K562 (cell line): Measurements from ENCODE around the gene SERTAD1. TPM values are rescaled to one million over a fixed set of nuclear protein-coding genes. Genes with fewer than 3 reads are reported as not detected.

Experiments used
- ATAC-seq: fragments of 200-7000 bp; cut with Tn5 transposase; 3 replicates; pipeline ENCODE4 v1.9.1; 2020; ENCODE audit warnings: moderate library complexity
- BruUV-seq: library from RNA; stranded (reverse); fragments of 400-500 nt; replicated peaks from 2 replicates; lab custom pipeline; 2021; lab: Mats Ljungman, UMichigan
- CTCF ChIA-PET: fragments of 300-600 bp; formaldehyde crosslinking; extraction: SDS; loops from one replicate; lab custom pipeline; 2021; ENCODE audit warnings: low intra/inter-chr PET ratio; lab: Yijun Ruan, JAX
- POLR2A ChIA-PET: fragments of 300-600, 350-650 bp; sonication (Branson Sonifier 250); formaldehyde crosslinking; extraction: SDS; loops from one replicate; lab custom pipeline; 2021; ENCODE audit warnings: antibody characterized with exemption, inconsistent platforms; lab: Yijun Ruan, JAX
- DNase-seq, 4 experiments: peaks; one replicate each; pipeline versions ENCODE4 v3.0.0 to v3.0.0-alpha.2; 2011 to 2018; ENCODE audit warnings: low spot score in 3 of 4, mixed read lengths in 3 of 4; ENCODE audit errors: extremely low read depth in 1 of 4
- FAIRE-seq: peaks from 2 replicates; lab custom pipeline; 2011; peaks lifted over from hg19 to GRCh38; lab: Jason Lieb, UNC
- H2AFZ ChIP-seq: 2 replicates; pipeline ENCODE4 v1.6.0; 2011; ENCODE audit warnings: low read depth, low read length, control low read depth, inconsistent platforms
- H3K27ac ChIP-seq: fragments of 200-600 bp; 3 replicates; pipeline ENCODE4 v1.8.0; 2011; ENCODE audit warnings: low read depth, mild to moderate bottlenecking, control low read depth, inconsistent platforms, low read length, moderate library complexity, mixed read lengths; ENCODE audit errors: extremely low read depth
- H3K27me3 ChIP-seq, 2 experiments: fragments of 300-600 bp in 1 of 2; 2 replicates in 1 of 2; 3 replicates in 1 of 2; pipeline versions ENCODE4 v1.6.0 to v1.8.0; 2011; ENCODE audit warnings: inconsistent platforms in 2 of 2, low read length in 2 of 2, mild to moderate bottlenecking in 1 of 2, mixed read lengths in 1 of 2, moderate library complexity in 1 of 2; ENCODE audit not compliant: control insufficient read depth in 2 of 2, insufficient read depth in 2 of 2
- H3K36me3 ChIP-seq: fragments of 300-600 bp; 3 replicates; pipeline ENCODE4 v1.8.0; 2011; ENCODE audit warnings: mild to moderate bottlenecking, low read length, inconsistent platforms; ENCODE audit not compliant: control insufficient read depth, insufficient read depth
- H3K4me1 ChIP-seq, 2 experiments: fragments of 200-600 bp in 1 of 2; replicated peaks in 1 of 2; 2 replicates in 1 of 2; 3 replicates in 1 of 2; pipeline versions ENCODE4 v1.5.1 to v1.8.0; 2011; ENCODE audit warnings: inconsistent platforms in 2 of 2, low read length in 2 of 2, mild to moderate bottlenecking in 1 of 2, mixed read lengths in 1 of 2, moderate library complexity in 1 of 2; ENCODE audit not compliant: control insufficient read depth in 2 of 2, insufficient read depth in 2 of 2
- H3K4me2 ChIP-seq: 2 replicates; pipeline ENCODE4 v1.6.1; 2011; ENCODE audit warnings: low read length, control low read depth, inconsistent platforms, mixed read lengths; ENCODE audit not compliant: insufficient read depth
- H3K4me3 ChIP-seq: fragments of 200-600 bp; sonication (generic), shearing (Covaris generic); 2 replicates; pipeline ENCODE4 v1.5.1; 2016; ENCODE audit warnings: control low read depth, inconsistent platforms
- H3K79me2 ChIP-seq: fragments of 200-600 bp; 3 replicates; pipeline ENCODE4 v1.8.0; 2011; ENCODE audit warnings: low read length, inconsistent platforms; ENCODE audit not compliant: control insufficient read depth, insufficient read depth
- H3K9ac ChIP-seq, 2 experiments: 2 replicates each; pipeline versions ENCODE4 v1.6.0 to v1.6.1; 2011; ENCODE audit warnings: low read depth in 2 of 2, low read length in 2 of 2, control low read depth in 1 of 2, inconsistent platforms in 1 of 2, mild to moderate bottlenecking in 1 of 2, mixed read lengths in 1 of 2; ENCODE audit not compliant: insufficient read depth in 1 of 2
- H3K9me1 ChIP-seq: one replicate; pipeline ENCODE4 v1.6.0; 2011; ENCODE audit warnings: inconsistent platforms, mild to moderate bottlenecking, low read length, moderate library complexity; ENCODE audit not compliant: control insufficient read depth, insufficient read depth
- H3K9me3 ChIP-seq: replicated peaks from 2 replicates; pipeline ENCODE4 v1.5.1; 2011; ENCODE audit warnings: low read depth, low read length, inconsistent platforms; ENCODE audit not compliant: control insufficient read depth, insufficient read depth
- H4K20me1 ChIP-seq: replicated peaks from 2 replicates; pipeline ENCODE4 v1.6.1; 2011; ENCODE audit warnings: low read length, inconsistent platforms, mixed read lengths; ENCODE audit not compliant: control insufficient read depth, insufficient read depth
- CCNT2 ChIP-seq: IDR thresholded peaks from 2 replicates; pipeline ENCODE4 v1.6.1; 2011; ENCODE audit warnings: borderline replicate concordance, low read depth, mild to moderate bottlenecking, moderate library complexity, mixed read lengths, low read length; ENCODE audit not compliant: insufficient read length; ENCODE audit errors: extremely low read depth
- CHD2 ChIP-seq: IDR thresholded peaks from 2 replicates; pipeline ENCODE4 v1.6.1; 2011; ENCODE audit warnings: low read depth, low read length
- CXXC5 ChIP-seq: fragments of 250-450 bp; sonication (Bioruptor Pico); IDR thresholded peaks from 2 replicates; pipeline ENCODE4 v1.8.0; 2022; ENCODE audit warnings: inconsistent platforms, mild to moderate bottlenecking, moderate library complexity
- E2F4 ChIP-seq: sonication (generic); formaldehyde crosslinking; IDR thresholded peaks from 2 replicates; pipeline ENCODE4 v1.8.0; 2022; ENCODE audit warnings: mild to moderate bottlenecking, low read depth, missing genetic modification reagents
- E2F6 ChIP-seq, 2 experiments: IDR thresholded peaks; 2 replicates each; pipeline ENCODE4 v1.6.1; 2011; ENCODE audit warnings: borderline replicate concordance in 1 of 2, control low read depth in 1 of 2, low read depth in 1 of 2, low read length in 1 of 2, mild to moderate bottlenecking in 1 of 2, mixed read lengths in 1 of 2, moderate library complexity in 1 of 2; ENCODE audit not compliant: insufficient read depth in 1 of 2, insufficient read length in 1 of 2, poor library complexity in 1 of 2, severe bottlenecking in 1 of 2; ENCODE audit errors: extremely low read depth in 1 of 2
- ID3 ChIP-seq, 2 experiments: fragments of 250-450 bp in 1 of 2; fragments of 450-650 bp in 1 of 2; sonication (Bioruptor Pico) in 1 of 2; IDR thresholded peaks; 2 replicates each; pipeline versions ENCODE4 v1.6.1 to v1.8.0; 2016 to 2021; ENCODE audit warnings: mild to moderate bottlenecking in 2 of 2, moderate library complexity in 2 of 2, missing compliant biosample characterization in 1 of 2, missing genetic modification characterization in 1 of 2
- MITF ChIP-seq: IDR thresholded peaks from 2 replicates; pipeline ENCODE4 v1.6.1; 2014; ENCODE audit warnings: antibody characterized with exemption
- MTA1 ChIP-seq: fragments of 450-650 bp; IDR thresholded peaks from 2 replicates; pipeline ENCODE4 v1.6.1; 2017; ENCODE audit warnings: borderline replicate concordance
- OTX1 ChIP-seq: fragments of 450-650 bp; formaldehyde crosslinking; IDR thresholded peaks from 2 replicates; pipeline ENCODE4 v1.4.0; 2022; ENCODE audit warnings: mild to moderate bottlenecking
- RNF2 ChIP-seq: sonication (generic); IDR thresholded peaks from 2 replicates; pipeline ENCODE4 v1.6.1; 2016
- SIX5 ChIP-seq, 2 experiments: IDR thresholded peaks; 2 replicates each; pipeline ENCODE4 v1.6.1; 2011; ENCODE audit warnings: low read length in 2 of 2, borderline replicate concordance in 1 of 2, low read depth in 1 of 2, mild to moderate bottlenecking in 1 of 2, moderate library complexity in 1 of 2; ENCODE audit not compliant: insufficient read depth in 1 of 2
- TBP ChIP-seq: optimal IDR thresholded peaks from 2 replicates; pipeline ENCODE3; 2011; ENCODE audit warnings: low read depth, low read length, improper control_type of control experiment
- TCF3 ChIP-seq: sonication (generic); formaldehyde crosslinking; IDR thresholded peaks from 2 replicates; pipeline ENCODE4 v1.4.0; 2020; ENCODE audit warnings: mild to moderate bottlenecking, missing genetic modification reagents
- TEAD1 ChIP-seq, 2 experiments: fragments of 450-650 bp in 1 of 2; sonication (generic) in 1 of 2; formaldehyde crosslinking; IDR thresholded peaks; 2 replicates each; pipeline versions ENCODE4 v1.4.0 to v1.8.0; 2020 to 2022; ENCODE audit warnings: mild to moderate bottlenecking in 2 of 2, missing genetic modification reagents in 1 of 2
- WHSC1 ChIP-seq: IDR thresholded peaks from one replicate; pipeline ENCODE4 v1.6.1; 2012; ENCODE audit warnings: low read length, control low read depth, inconsistent platforms
- ZNF23 ChIP-seq: fragments of 250-450 bp; sonication (Bioruptor Pico); IDR thresholded peaks from 2 replicates; pipeline ENCODE4 v1.4.0; 2020; ENCODE audit warnings: mild to moderate bottlenecking
- WGBS: fragments of 100-300 bp; shearing (Covaris generic); methylation state at CpG from one replicate; pipeline ENCODE4 v1.1.6; 2016; ENCODE audit warnings: low coverage, mixed read lengths; ENCODE audit not compliant: insufficient coverage; ENCODE audit errors: missing lambda C conversion rate; 5-methylcytosine and 5-hydroxymethylcytosine counted together
- in situ Hi-C: fragments of 300-500 bp; cut with MboI; formaldehyde crosslinking; loops from 4 replicates; pipeline ENCODE4 v1.15.0; 2018; ENCODE audit warnings: inconsistent platforms, mixed read lengths
- intact Hi-C: fragments of 100-400 bp; cut with micrococcal nuclease; formaldehyde crosslinking; loops from 2 replicates; pipeline ENCODE4 v1.14.2; 2022
- polyA plus RNA-seq, 8 experiments: library from polyadenylated mRNA; depleted of rRNA in 4 of 8; stranded (reverse) in 5 of 8; unstranded in 3 of 8; fragments of >200 nt; fragmentation: Nextera tagmentation in 2 of 8; fragmentation: Illumina TruSeq in 1 of 8; extraction: Ambion mirVana in 2 of 8; extraction: Trizol in 1 of 8; gene quantifications; 2 replicates each; pipeline versions ENCODE4 v1.2.1 to v1.2.3, GENCODE V29; 2011 to 2014; ENCODE audit warnings: inconsistent platforms in 1 of 8, missing spikeins in 1 of 8
- total RNA-seq, 7 experiments: library from RNA; depleted of rRNA in 6 of 7; stranded (reverse); fragments of >200 nt in 6 of 7; fragmentation: Illumina TruSeq in 2 of 7; extraction: Trizol in 2 of 7; gene quantifications; 2 replicates each; pipeline versions ENCODE4 v1.2.1 to v1.2.3, GENCODE V29; 2011 to 2021; ENCODE audit warnings: low replicate concordance in 1 of 7

SERTAD1 gene
- total and polyA plus RNA-seq, 9 of the 15 experiments (the other 6 are each of a cell fraction or from before 2014, with no cell fraction given), result 0.15 to 8.7 (median 4.9) TPM

- intact Hi-C loops (loop anchor here (2.0 kb wide), 1 partner anchor 63 kb away; no protein-coding TSS in a partner anchor), in situ Hi-C loops (no loop called here)
- H3K9me3 ChIP-seq, result no peaks in the 10 kb centered on the region; the same call in 1 of the 2 replicates
- H4K20me1 ChIP-seq, result peaks cover 7% of the 10 kb centered on the region
- H3K27me3 ChIP-seq, result no peaks in the 10 kb centered on the region
- ChIA-PET CTCF (interaction anchor here (0.5 to 1.9 kb wide), 2 partner anchors 153 to 169 kb away, joined by 3 to 12 read pairs; no protein-coding TSS in a partner anchor), POLR2A (interaction anchor here (0.6 to 4.0 kb wide), 19 partner anchors 10 to 333 kb away, joined by 3 to 43 read pairs (median 4); partner anchors contain the start of genes EGLN2, SERTAD1 and SERTAD3)
- DNase-seq, result peak; percentile 96 to 100 (median 98)
- peaks cover 17% of the 10 kb centered on the region for H3K36me3 ChIP-seq
- H3K9me1 ChIP-seq, result peaks cover 4% of the 10 kb centered on the region
- peaks cover 52% of the 10 kb centered on the region for H3K79me2 ChIP-seq
- H2AFZ ChIP-seq, result peak within 1 kb of the TSS; percentile 91
- H3K9ac ChIP-seq, result peak within 1 kb of the TSS; percentile 96 to 99
- peak within 1 kb of the TSS; percentile 93 for H3K4me2 ChIP-seq
- peak; percentile 92 for ATAC-seq
- H3K4me3 ChIP-seq, result peak within 1 kb of the TSS; percentile 91
- peak; percentile 99 for FAIRE-seq
- no TSS peak for BruUV-seq
- H3K4me1 ChIP-seq, result peaks cover 23 to 57% of the 10 kb centered on the region in 2 experiments; a peak in 4 of 5 replicates
- peak within 1 kb of the TSS; percentile 96 for H3K27ac ChIP-seq
- under 1% methylated on average over 38 of the region's 54 CpGs for WGBS
- TF ChIP-seq CHD2, result peak; percentile 96
- TF ChIP-seq RNF2, result peak; percentile 60
- TF ChIP-seq ZNF23 (CRISPR knock-in tag), result no peak
- TF ChIP-seq CXXC5 (CRISPR knock-in tag), result peak; percentile 39
- 0 out of 4 replicates have a peak, but pooled peaks of 1 of the 2 experiments have one; percentile 22 for TF ChIP-seq TEAD1 (CRISPR knock-in tag; IDR thresholded peaks at IDR 0.05)
- peak; percentile 22; the same call in 1 of the 2 replicates for TF ChIP-seq MTA1
- 0 out of 2 replicates have a peak, but pooled peaks have one; percentile 24 for TF ChIP-seq OTX1 (CRISPR knock-in tag)
- no peak for TF ChIP-seq SIX5 (IDR thresholded peaks at IDR 0.05; ENCODE audit: borderline replicate concordance in 1 of 2, insufficient read depth in 1 of 2, low read depth in 1 of 2, low read length in 2 of 2)
- TF ChIP-seq TBP, result peak; percentile 80
- TF ChIP-seq TCF3 (CRISPR knock-in tag), result 0 out of 2 replicates have a peak, but pooled peaks have one; percentile 21
- TF ChIP-seq E2F4, result no peak
- TF ChIP-seq WHSC1, result no peak
- TF ChIP-seq ID3 (CRISPR knock-in tag; IDR thresholded peaks at IDR 0.05), result no peak
- no peak for TF ChIP-seq ID3 (tag; IDR thresholded peaks at IDR 0.05)
- 0 out of 2 replicates have a peak, but pooled peaks have one; percentile 12 for TF ChIP-seq MITF
- TF ChIP-seq CCNT2, result peak; percentile 60
- TF ChIP-seq E2F6 (IDR thresholded peaks at IDR 0.05; ENCODE audit: borderline replicate concordance in 1 of 2, extremely low read depth in 1 of 2, insufficient read depth in 1 of 2, insufficient read length in 1 of 2, low read depth in 1 of 2, low read length in 1 of 2, poor library complexity in 1 of 2, severe bottlenecking in 1 of 2), result peak; percentile 73 to 78
Measured at GRCh38 chr19:40465557-40466218, 39.9 kb upstream of the SERTAD1 start, which contains the start of gene BLVRB. Gene BLVRB, minus strand, starts transcription at chr19:40465745. Its CDS starts 57 bp downstream, at chr19:40465688.
